C4-2B (cell line): ENCODE data around the gene RBMS1.

Experiments used
- ZFX ChIP-seq: fragments of 450-650 bp; IDR thresholded peaks from 2 replicates; pipeline ENCODE4 v1.6.1; 2017
- TF ChIP-seq, protein P1 (sequence below): fragments of 450-650 bp; conservative IDR thresholded peaks from 2 replicates; pipeline ENCODE4 v1.5.1; 2017; ENCODE audit warnings: mild to moderate bottlenecking

- TF ChIP-seq, protein P1, sequence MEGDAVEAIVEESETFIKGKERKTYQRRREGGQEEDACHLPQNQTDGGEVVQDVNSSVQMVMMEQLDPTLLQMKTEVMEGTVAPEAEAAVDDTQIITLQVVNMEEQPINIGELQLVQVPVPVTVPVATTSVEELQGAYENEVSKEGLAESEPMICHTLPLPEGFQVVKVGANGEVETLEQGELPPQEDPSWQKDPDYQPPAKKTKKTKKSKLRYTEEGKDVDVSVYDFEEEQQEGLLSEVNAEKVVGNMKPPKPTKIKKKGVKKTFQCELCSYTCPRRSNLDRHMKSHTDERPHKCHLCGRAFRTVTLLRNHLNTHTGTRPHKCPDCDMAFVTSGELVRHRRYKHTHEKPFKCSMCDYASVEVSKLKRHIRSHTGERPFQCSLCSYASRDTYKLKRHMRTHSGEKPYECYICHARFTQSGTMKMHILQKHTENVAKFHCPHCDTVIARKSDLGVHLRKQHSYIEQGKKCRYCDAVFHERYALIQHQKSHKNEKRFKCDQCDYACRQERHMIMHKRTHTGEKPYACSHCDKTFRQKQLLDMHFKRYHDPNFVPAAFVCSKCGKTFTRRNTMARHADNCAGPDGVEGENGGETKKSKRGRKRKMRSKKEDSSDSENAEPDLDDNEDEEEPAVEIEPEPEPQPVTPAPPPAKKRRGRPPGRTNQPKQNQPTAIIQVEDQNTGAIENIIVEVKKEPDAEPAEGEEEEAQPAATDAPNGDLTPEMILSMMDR, result no peak
- no peak for TF ChIP-seq ZFX
Measured at GRCh38 chr2:160303076-160303475, 190.5 kb downstream of the RBMS1 start.
